ENCODE data around the gene BBS10. TPM values are rescaled to one million over a fixed set of nuclear protein-coding genes. Genes with fewer than 3 reads are reported as not detected.

The BBS10 gene
- total and polyA plus RNA-seq, 9 of the 15 experiments (the other 6 are each of a cell fraction or from before 2014, with no cell fraction given), result 2.3 to 14.9 (median 5.9) TPM

GRCh38 chr12:76348079-76348901, at the start of gene BBS10 (continued):
- TF ChIP-seq ZNF431 (CRISPR knock-in tag; IDR thresholded peaks at IDR 0.05) (no peak), SMARCC2 (IDR thresholded peaks at IDR 0.05; ENCODE audit: low read depth) (0 out of 2 replicates have a peak, but pooled peaks have one; percentile 21), HSF4 (CRISPR knock-in tag; IDR thresholded peaks at IDR 0.05; ENCODE audit: borderline replicate concordance) (no peak), ZNF146 (CRISPR knock-in tag; IDR thresholded peaks at IDR 0.05; ENCODE audit: unreplicated experiment) (no peak), ZNF23 (CRISPR knock-in tag; IDR thresholded peaks at IDR 0.05) (no peak), NCOA6 (IDR thresholded peaks at IDR 0.05) (no peak), TAF1 (IDR thresholded peaks at IDR 0.05; ENCODE audit: control insufficient read depth, extremely low read depth, insufficient read depth, low read length, severe bottlenecking) (peak; percentile 89), ARID1B (IDR thresholded peaks at IDR 0.05) (peak; percentile 32; the same call in 1 of the 2 replicates), ZNF551 (CRISPR knock-in tag; IDR thresholded peaks at IDR 0.05) (no peak), TEAD2 (tag; IDR thresholded peaks at IDR 0.05) (no peak), NR4A1 (CRISPR knock-in tag; IDR thresholded peaks at IDR 0.05) (no peak), NR4A1 (tag; IDR thresholded peaks at IDR 0.05) (no peak), CREM (IDR thresholded peaks at IDR 0.05; ENCODE audit: low read depth) (peak; percentile 28; the same call in 1 of the 2 replicates), CBFA2T2 (conservative IDR thresholded peaks at IDR 0.05) (no peak), KLF1 (tag; IDR thresholded peaks at IDR 0.05) (0 out of 2 replicates have a peak, but pooled peaks have one; percentile 16), ASH1L (IDR thresholded peaks at IDR 0.05; ENCODE audit: borderline replicate concordance, low read depth, partially characterized antibody) (no peak), NONO (IDR thresholded peaks at IDR 0.05; ENCODE audit: low read depth in 2 of 2, low read length in 1 of 2) (no peak), PHB2 (IDR thresholded peaks at IDR 0.05; ENCODE audit: low read depth) (no peak; the same call in 1 of the 2 replicates), ZFX (CRISPR knock-in tag; IDR thresholded peaks at IDR 0.05) (peak; percentile 68), ZNF655 (CRISPR knock-in tag; IDR thresholded peaks at IDR 0.05) (no peak), ZNF695 (CRISPR knock-in tag; IDR thresholded peaks at IDR 0.05) (no peak), WHSC1 (IDR thresholded peaks at IDR 0.05; ENCODE audit: low read length) (no peak), ESRRB (CRISPR knock-in tag; IDR thresholded peaks at IDR 0.05; ENCODE audit: borderline replicate concordance) (no peak), EHMT2 (IDR thresholded peaks at IDR 0.05) (no peak), FOXA1 (IDR thresholded peaks at IDR 0.05; ENCODE audit: borderline replicate concordance) (no peak)
- TF ChIP-seq, protein P1, sequence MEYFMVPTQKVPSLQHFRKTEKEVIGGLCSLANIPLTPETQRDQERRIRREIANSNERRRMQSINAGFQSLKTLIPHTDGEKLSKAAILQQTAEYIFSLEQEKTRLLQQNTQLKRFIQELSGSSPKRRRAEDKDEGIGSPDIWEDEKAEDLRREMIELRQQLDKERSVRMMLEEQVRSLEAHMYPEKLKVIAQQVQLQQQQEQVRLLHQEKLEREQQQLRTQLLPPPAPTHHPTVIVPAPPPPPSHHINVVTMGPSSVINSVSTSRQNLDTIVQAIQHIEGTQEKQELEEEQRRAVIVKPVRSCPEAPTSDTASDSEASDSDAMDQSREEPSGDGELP (CRISPR knock-in tag; IDR thresholded peaks at IDR 0.05; ENCODE audit: borderline replicate concordance), result peak; percentile 80
- TF ChIP-seq, protein P2, sequence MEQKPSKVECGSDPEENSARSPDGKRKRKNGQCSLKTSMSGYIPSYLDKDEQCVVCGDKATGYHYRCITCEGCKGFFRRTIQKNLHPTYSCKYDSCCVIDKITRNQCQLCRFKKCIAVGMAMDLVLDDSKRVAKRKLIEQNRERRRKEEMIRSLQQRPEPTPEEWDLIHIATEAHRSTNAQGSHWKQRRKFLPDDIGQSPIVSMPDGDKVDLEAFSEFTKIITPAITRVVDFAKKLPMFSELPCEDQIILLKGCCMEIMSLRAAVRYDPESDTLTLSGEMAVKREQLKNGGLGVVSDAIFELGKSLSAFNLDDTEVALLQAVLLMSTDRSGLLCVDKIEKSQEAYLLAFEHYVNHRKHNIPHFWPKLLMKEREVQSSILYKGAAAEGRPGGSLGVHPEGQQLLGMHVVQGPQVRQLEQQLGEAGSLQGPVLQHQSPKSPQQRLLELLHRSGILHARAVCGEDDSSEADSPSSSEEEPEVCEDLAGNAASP (IDR thresholded peaks at IDR 0.05), result no peak
